HAP-1 (cell line): ENCODE measurements around the gene PTPRD.
A peak's percentile ranks its signal among the peaks of the same experiment; 100 is the strongest.
"Not testable (repeated sequence)": the region's sequence is repeated elsewhere in the genome, so short reads cannot be mapped to it uniquely, and the experiment has no call there.

Source experiments
- DNase-seq, 2 experiments: peaks; one replicate each; pipeline ENCODE4 v3.0.0-alpha.2; 2016 to 2020; ENCODE audit warnings: low spot score in 2 of 2
- H3K27me3 ChIP-seq: fragments of 250-450 bp; sonication (Bioruptor Pico); 2 replicates; pipeline ENCODE4 v1.5.1; 2020; ENCODE audit warnings: low read depth, mild to moderate bottlenecking, moderate library complexity
- H3K36me3 ChIP-seq: fragments of 250-450 bp; sonication (Bioruptor Pico); replicated peaks from 2 replicates; pipeline ENCODE4 v1.5.1; 2020; ENCODE audit warnings: mild to moderate bottlenecking
- H3K4me1 ChIP-seq: fragments of 250-450 bp; sonication (Bioruptor Pico); 2 replicates; pipeline ENCODE4 v1.5.1; 2020; ENCODE audit warnings: mild to moderate bottlenecking
- H3K4me3 ChIP-seq: fragments of 250-450 bp; sonication (Bioruptor Pico); 2 replicates; pipeline ENCODE4 v1.5.1; 2020; ENCODE audit warnings: mild to moderate bottlenecking, moderate library complexity
- H3K9me3 ChIP-seq: fragments of 250-450 bp; sonication (Bioruptor Pico); 2 replicates; pipeline ENCODE4 v1.5.1; 2020; ENCODE audit warnings: mild to moderate bottlenecking, moderate library complexity
- in situ Hi-C: fragments of 300-500 bp; cut with MboI; formaldehyde crosslinking; loops from 3 replicates; pipeline ENCODE4 v1.14.3; 2020; ENCODE audit warnings: low sequenced_read_pairs, inconsistent platforms, mixed read lengths

Gene PTPRD

GRCh38 chr9:9173264-9173663, 1439.5 kb downstream of the PTPRD start:
- Histone ChIP-seq H3K36me3 (no peaks in the 10 kb centered on the region), H3K4me1 (no peaks in the 10 kb centered on the region), H3K4me3 (no peak overlapping the region), H3K9me3 (no peaks in the 10 kb centered on the region), H3K27me3 (no peaks in the 10 kb centered on the region; the same call in 1 of the 2 replicates)
- in situ Hi-C loops = no loop called here
- no peak for DNase-seq

GRCh38 chr9:9170439-9171134, 1442.2 kb downstream of the PTPRD start:
- Histone ChIP-seq H3K4me3 (no peak overlapping the region), H3K4me1 (no peaks in the 10 kb centered on the region), H3K27me3 (no peaks in the 10 kb centered on the region; the same call in 1 of the 2 replicates), H3K9me3 (no peaks in the 10 kb centered on the region), H3K36me3 (no peaks in the 10 kb centered on the region)
- DNase-seq = no peak
- in situ Hi-C loops = no loop called here

GRCh38 chr9:9142001-9142400, 1470.8 kb downstream of the PTPRD start:
- Histone ChIP-seq H3K36me3 (no peaks in the 10 kb centered on the region), H3K9me3 (no peaks in the 10 kb centered on the region), H3K4me1 (no peaks in the 10 kb centered on the region), H3K27me3 (no peaks in the 10 kb centered on the region), H3K4me3 (no peak overlapping the region)
- in situ Hi-C loops = no loop called here
- DNase-seq = no peak

GRCh38 chr9:9133526-9133925, 1479.3 kb downstream of the PTPRD start:
- H3K9me3 ChIP-seq = no peaks in the 10 kb centered on the region
- DNase-seq = no peak
- no peaks in the 10 kb centered on the region; the same call in 1 of the 2 replicates for H3K27me3 ChIP-seq
- H3K36me3 ChIP-seq = no peaks in the 10 kb centered on the region
- in situ Hi-C loops = no loop called here
- no peaks in the 10 kb centered on the region for H3K4me1 ChIP-seq
- H3K4me3 ChIP-seq = no peak overlapping the region

- Histone ChIP-seq H3K9me3 (no peaks in the 10 kb centered on the region), H3K36me3 (no peaks in the 10 kb centered on the region), H3K4me1 (no peaks in the 10 kb centered on the region), H3K4me3 (no peak overlapping the region), H3K27me3 (no peaks in the 10 kb centered on the region)
- in situ Hi-C loops = no loop called here
- no peak for DNase-seq
Observed at GRCh38 chr9:9124616-9125015, 1488.2 kb downstream of the PTPRD start.

GRCh38 chr9:9122230-9122875, 1490.4 kb downstream of the PTPRD start:
- H3K36me3 ChIP-seq = no peaks in the 10 kb centered on the region
- no peaks in the 10 kb centered on the region for H3K9me3 ChIP-seq
- H3K27me3 ChIP-seq = no peaks in the 10 kb centered on the region
- no peaks in the 10 kb centered on the region for H3K4me1 ChIP-seq
- no peak overlapping the region for H3K4me3 ChIP-seq
- no peak for DNase-seq
- in situ Hi-C loops = no loop called here

- Histone ChIP-seq H3K36me3 (no peaks in the 10 kb centered on the region), H3K9me3 (no peaks in the 10 kb centered on the region), H3K4me1 (no peaks in the 10 kb centered on the region), H3K4me3 (no peak overlapping the region), H3K27me3 (no peaks in the 10 kb centered on the region)
- DNase-seq = no peak
- in situ Hi-C loops = no loop called here
Observed at GRCh38 chr9:9117866-9118265, 1494.9 kb downstream of the PTPRD start.

GRCh38 chr9:9112001-9112720, 1500.6 kb downstream of the PTPRD start:
- Histone ChIP-seq H3K9me3 (no peaks in the 10 kb centered on the region), H3K4me3 (no peak overlapping the region), H3K4me1 (peaks cover 5% of the 10 kb centered on the region; the same call in 1 of the 2 replicates), H3K27me3 (no peaks in the 10 kb centered on the region; the same call in 1 of the 2 replicates), H3K36me3 (no peaks in the 10 kb centered on the region)
- in situ Hi-C loops = no loop called here
- DNase-seq = peak; percentile 12 to 64

GRCh38 chr9:9108641-9109040, 1504.2 kb downstream of the PTPRD start:
- in situ Hi-C loops = no loop called here
- Histone ChIP-seq H3K9me3 (no peaks in the 10 kb centered on the region), H3K4me1 (peaks cover 13% of the 10 kb centered on the region), H3K36me3 (no peaks in the 10 kb centered on the region), H3K27me3 (no peaks in the 10 kb centered on the region; the same call in 1 of the 2 replicates), H3K4me3 (no peak overlapping the region)
- DNase-seq = no peak

- in situ Hi-C loops = no loop called here
- no peaks in the 10 kb centered on the region for H3K36me3 ChIP-seq
- DNase-seq = no peak
- H3K4me1 ChIP-seq = peaks cover 8% of the 10 kb centered on the region
- no peak overlapping the region for H3K4me3 ChIP-seq
- H3K27me3 ChIP-seq = peaks cover 8% of the 10 kb centered on the region; the same call in 1 of the 2 replicates
- H3K9me3 ChIP-seq = no peaks in the 10 kb centered on the region
Observed at GRCh38 chr9:9102295-9102694, 1510.5 kb downstream of the PTPRD start.

- in situ Hi-C loops = no loop called here
- Histone ChIP-seq H3K4me3 (no peak overlapping the region), H3K4me1 (peaks cover under 1% of the 10 kb centered on the region; the same call in 1 of the 2 replicates), H3K36me3 (no peaks in the 10 kb centered on the region), H3K9me3 (no peaks in the 10 kb centered on the region), H3K27me3 (peaks cover 8% of the 10 kb centered on the region; the same call in 1 of the 2 replicates)
- no peak for DNase-seq
Observed at GRCh38 chr9:9100070-9100469, 1512.7 kb downstream of the PTPRD start.

GRCh38 chr9:9099646-9100045, 1513.2 kb downstream of the PTPRD start:
- DNase-seq = no peak
- peaks cover 8% of the 10 kb centered on the region; the same call in 1 of the 2 replicates for H3K27me3 ChIP-seq
- H3K4me1 ChIP-seq = no peaks in the 10 kb centered on the region
- no peak overlapping the region for H3K4me3 ChIP-seq
- no peaks in the 10 kb centered on the region for H3K9me3 ChIP-seq
- in situ Hi-C loops = no loop called here
- no peaks in the 10 kb centered on the region for H3K36me3 ChIP-seq

GRCh38 chr9:9097254-9097653, 1515.5 kb downstream of the PTPRD start:
- in situ Hi-C loops = not testable (repeated sequence)

GRCh38 chr9:9091387-9091786, 1521.4 kb downstream of the PTPRD start:
- Histone ChIP-seq H3K9me3 (no peaks in the 10 kb centered on the region), H3K36me3 (no peaks in the 10 kb centered on the region), H3K4me3 (no peak overlapping the region), H3K4me1 (no peaks in the 10 kb centered on the region), H3K27me3 (peaks cover 2% of the 10 kb centered on the region; the same call in 1 of the 2 replicates)
- DNase-seq = no peak
- in situ Hi-C loops = no loop called here

More at GRCh38 chr9:9097254-9097653, 1515.5 kb downstream of the PTPRD start:
- not testable (repeated sequence) for H3K4me3 ChIP-seq, H3K9me3 ChIP-seq, H3K27me3 ChIP-seq, H3K36me3 ChIP-seq, H3K4me1 ChIP-seq, DNase-seq
